Measurements from ENCODE around the gene UFD1. TPM values are rescaled to one million over a fixed set of nuclear protein-coding genes. Genes with fewer than 3 reads are reported as not detected.

The UFD1 gene
- total RNA-seq, 2 experiments from 2014 or later, result 68.5 to 77.4 TPM

DNA sequence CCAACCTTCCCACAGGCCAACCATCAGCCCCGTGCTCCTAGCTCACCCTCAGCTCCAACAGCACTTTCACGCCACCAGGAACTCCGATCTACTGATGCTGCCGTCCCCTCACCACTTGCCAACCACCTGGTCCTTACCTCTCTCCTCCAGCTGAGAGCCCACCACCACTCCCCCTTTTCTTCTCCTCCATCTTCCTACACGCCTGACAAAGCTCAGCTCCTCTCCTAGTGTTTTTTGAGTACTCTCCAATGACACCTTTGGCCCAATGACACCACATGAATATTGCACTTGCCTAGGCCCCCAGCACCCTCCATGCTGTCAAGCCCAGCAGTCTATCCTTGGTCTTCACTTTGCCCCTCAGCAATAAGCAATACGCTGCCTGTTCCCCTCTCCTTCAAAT is 78.1 kb downstream of the UFD1 start:
- Histone ChIP-seq H3K36me3 (ENCODE audit: insufficient read depth, low read length) (peaks cover 57% of the 10 kb centered on the region), H3K4me1 (ENCODE audit: insufficient read depth, low read length) (no peaks in the 10 kb centered on the region), H3K27me3 (ENCODE audit: control insufficient read depth in 1 of 2, insufficient read depth in 2 of 2, low read length in 2 of 2) (no peaks in the 10 kb centered on the region), H3K4me3 (ENCODE audit: low read length) (no peak overlapping the region), H3K27ac (ENCODE audit: low read depth in 1 of 2, low read length in 2 of 2) (no peak overlapping the region), H3K9me3 (ENCODE audit: control insufficient read depth in 1 of 2, insufficient read depth in 1 of 2, low read length in 2 of 2) (no peaks in the 10 kb centered on the region)
- TF ChIP-seq, protein P1, sequence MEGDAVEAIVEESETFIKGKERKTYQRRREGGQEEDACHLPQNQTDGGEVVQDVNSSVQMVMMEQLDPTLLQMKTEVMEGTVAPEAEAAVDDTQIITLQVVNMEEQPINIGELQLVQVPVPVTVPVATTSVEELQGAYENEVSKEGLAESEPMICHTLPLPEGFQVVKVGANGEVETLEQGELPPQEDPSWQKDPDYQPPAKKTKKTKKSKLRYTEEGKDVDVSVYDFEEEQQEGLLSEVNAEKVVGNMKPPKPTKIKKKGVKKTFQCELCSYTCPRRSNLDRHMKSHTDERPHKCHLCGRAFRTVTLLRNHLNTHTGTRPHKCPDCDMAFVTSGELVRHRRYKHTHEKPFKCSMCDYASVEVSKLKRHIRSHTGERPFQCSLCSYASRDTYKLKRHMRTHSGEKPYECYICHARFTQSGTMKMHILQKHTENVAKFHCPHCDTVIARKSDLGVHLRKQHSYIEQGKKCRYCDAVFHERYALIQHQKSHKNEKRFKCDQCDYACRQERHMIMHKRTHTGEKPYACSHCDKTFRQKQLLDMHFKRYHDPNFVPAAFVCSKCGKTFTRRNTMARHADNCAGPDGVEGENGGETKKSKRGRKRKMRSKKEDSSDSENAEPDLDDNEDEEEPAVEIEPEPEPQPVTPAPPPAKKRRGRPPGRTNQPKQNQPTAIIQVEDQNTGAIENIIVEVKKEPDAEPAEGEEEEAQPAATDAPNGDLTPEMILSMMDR (IDR thresholded peaks at IDR 0.05), result no peak
- CTCF ChIA-PET, result no interaction called here
- no peak overlapping the region for H3K27ac Mint-ChIP-seq
- ATAC-seq (ENCODE audit: poor library complexity) (no peak), DNase-seq (no peak)
- POLR2A ChIA-PET, result no interaction called here
- H3K9me3 Mint-ChIP-seq, result no peaks in the 10 kb centered on the region
- intact Hi-C loops (cut with DNase I, micrococcal nuclease), result loop anchor here in 1 of 2 experiments (10.0 kb wide), 1 partner anchor 224 kb away; no protein-coding TSS in a partner anchor
- no peaks in the 10 kb centered on the region for H3K4me1 Mint-ChIP-seq (ENCODE audit: low read depth)
- peaks cover 85% of the 10 kb centered on the region for H3K36me3 Mint-ChIP-seq (ENCODE audit: low read depth)
- H3K27me3 Mint-ChIP-seq, result no peaks in the 10 kb centered on the region
- H3K4me3 Mint-ChIP-seq, result no peak overlapping the region

Other genes with a start within 250 kb of the UFD1 start
- 1 to 10 TPM in 1 of 2 experiments, under 1 TPM in 1; 0.52 to 1.5 TPM for gene CLTCL1, start 187.5 kb downstream of the UFD1 start, total RNA-seq
- 10 to 100 TPM; 15.2 to 15.5 TPM for gene HIRA, start 47.5 kb downstream of the UFD1 start, total RNA-seq
- gene MRPL40, start 46.6 kb downstream of the UFD1 start, total RNA-seq, result 10 to 100 TPM; 10.7 to 11.3 TPM
- gene C22orf39, start 31.5 kb downstream of the UFD1 start, total RNA-seq, result 10 to 100 TPM; 30.2 to 32.6 TPM
- gene CDC45, start 727 bp upstream of the UFD1 start, total RNA-seq, result under 1 TPM; 0.75 to 0.82 TPM
- gene CLDN5, start 45.2 kb upstream of the UFD1 start, total RNA-seq, result not detected
- under 1 TPM; 0.71 to 0.75 TPM for gene SEPTIN5, start 235.3 kb upstream of the UFD1 start, total RNA-seq
- under 1 TPM in 1 of 2 experiments, not detected in 1; 0.22 TPM for gene GP1BB, start 244.3 kb upstream of the UFD1 start, total RNA-seq

Measured in CD4-positive, alpha-beta T cell (primary cell).